ENCODE data around the gene BPIFB6. TPM values are rescaled to one million over a fixed set of nuclear protein-coding genes. Genes with fewer than 3 reads are reported as not detected.
A peak's percentile ranks its signal among the peaks of the same experiment; 100 is the strongest.

Gene BPIFB6
- total RNA-seq, 1 donor from 2014 or later, result not detected

DNA sequence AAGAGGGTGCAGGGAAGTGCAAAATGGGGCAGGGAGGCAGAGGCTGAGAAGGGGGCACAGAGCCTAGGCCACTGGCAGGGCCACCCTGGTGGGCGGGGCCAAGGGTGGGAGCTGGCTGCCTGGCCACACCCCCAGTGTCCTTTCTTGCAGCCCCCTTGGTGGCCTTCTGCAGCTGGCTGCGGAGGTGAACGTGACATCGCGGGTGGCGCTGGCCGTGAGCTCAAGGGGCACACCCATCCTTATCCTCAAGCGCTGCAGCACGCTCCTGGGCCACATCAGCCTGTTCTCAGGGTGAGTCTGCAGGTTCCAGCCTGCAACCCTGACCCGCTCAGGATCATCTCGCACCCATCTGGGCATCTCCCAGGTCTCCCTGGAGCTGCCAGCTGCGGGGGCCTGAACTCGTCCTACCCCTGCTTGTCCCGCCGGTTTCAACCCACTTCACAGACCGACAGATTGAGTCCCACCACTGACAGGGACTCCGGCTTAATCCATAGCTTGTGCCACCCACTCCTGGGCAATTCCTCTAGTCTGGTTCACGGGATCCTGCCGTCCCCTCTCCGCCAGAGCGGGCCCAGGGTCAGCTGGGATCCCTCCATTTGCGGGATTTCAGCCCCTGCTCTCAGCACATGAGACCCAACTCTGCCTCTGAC is 28.4 kb downstream of the BPIFB6 start:
- no peak for DNase-seq (ENCODE audit: low read depth in 2 of 2)

DNA sequence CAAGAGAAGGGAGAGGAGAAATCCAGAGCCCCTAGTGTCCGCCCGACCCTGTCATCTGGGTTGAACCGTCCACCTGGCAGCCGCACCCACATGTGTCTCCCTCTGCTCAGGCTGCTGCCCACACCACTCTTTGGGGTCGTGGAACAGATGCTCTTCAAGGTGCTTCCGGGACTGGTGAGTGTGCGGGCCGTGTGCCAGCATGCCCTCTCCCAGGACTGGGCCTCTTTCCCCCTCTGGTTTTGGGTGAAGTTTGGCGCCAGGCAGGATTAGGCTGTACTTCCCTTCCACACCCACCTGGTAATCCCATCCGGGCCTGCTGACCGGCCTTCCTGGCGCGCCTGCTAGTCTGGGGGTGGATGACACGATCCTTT is 30.2 kb downstream of the BPIFB6 start:
- DNase-seq (ENCODE audit: low read depth in 2 of 2), result peak; percentile 3 to 9

DNA sequence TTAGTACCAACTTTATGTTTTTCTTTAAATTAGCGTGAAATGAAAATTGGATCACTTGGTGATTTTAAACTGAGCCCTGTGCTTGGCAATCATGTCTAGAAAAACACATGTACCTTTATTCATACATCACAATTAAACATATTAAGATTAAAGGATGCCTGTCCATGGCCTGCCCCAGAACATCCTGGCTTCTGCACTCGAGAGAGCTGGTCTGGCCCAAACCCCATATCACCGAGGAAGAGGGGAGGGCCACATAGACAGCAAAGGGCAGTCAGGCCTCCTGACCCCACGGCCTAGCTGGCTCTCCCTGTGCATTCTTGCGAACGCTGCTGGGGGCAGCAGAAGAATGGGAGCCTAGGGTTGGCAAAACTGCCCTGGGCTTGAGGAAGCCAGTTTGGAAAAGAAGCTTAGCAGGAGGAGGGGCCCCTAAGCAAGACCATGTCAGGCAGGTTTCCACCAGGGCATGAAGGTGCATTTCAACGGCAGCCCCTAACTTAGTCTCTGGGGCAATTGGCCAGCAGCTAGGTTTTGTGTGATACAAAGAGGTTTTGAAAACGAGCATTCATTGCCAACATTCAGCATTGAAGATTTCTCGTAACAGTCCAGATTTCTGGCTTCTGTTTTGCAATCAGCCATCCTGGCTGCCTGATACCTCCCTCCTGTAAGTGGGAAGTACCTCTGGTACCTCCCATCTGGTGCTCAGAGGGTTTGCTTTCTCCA is 30.8 kb downstream of the BPIFB6 start:
- no peak for DNase-seq (ENCODE audit: low read depth in 2 of 2)

DNA sequence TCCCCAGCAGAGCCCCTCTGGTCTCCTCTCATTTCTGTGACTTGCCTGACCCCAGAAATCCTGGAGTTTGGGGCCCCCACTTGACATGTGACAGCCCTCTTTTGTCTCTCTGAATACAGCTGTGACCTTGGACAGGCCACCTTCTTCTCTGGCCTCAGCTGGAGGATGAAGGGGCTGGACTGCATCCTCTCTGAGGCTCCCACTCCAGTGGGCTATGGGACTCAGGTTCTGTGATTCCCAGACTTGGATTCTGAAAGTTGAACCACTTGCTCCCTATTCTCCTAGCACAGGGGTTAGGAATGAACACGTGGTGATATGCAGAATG is 31.3 kb downstream of the BPIFB6 start:
- DNase-seq (ENCODE audit: low read depth in 2 of 2), result no peak

DNA sequence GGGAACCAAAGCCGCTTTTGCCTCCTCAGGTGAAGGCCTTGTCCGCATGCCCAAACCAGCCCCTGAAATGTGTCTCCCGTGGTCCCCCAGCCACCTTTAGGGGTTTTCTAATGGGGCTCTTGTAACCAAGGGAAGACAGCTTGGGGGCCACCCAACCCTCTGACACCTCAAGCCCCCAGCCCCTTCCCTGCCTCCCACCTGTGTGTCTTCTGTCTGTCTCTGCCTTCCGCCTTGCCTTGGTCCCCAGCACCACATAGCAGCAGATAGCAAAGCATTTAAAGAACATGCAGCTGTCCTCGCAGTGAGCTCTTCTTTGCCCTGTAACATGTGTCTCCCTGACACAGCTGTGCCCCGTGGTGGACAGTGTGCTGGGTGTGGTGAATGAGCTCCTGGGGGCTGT is 31.8 kb downstream of the BPIFB6 start:
- no peak for DNase-seq (ENCODE audit: low read depth in 2 of 2)

DNA sequence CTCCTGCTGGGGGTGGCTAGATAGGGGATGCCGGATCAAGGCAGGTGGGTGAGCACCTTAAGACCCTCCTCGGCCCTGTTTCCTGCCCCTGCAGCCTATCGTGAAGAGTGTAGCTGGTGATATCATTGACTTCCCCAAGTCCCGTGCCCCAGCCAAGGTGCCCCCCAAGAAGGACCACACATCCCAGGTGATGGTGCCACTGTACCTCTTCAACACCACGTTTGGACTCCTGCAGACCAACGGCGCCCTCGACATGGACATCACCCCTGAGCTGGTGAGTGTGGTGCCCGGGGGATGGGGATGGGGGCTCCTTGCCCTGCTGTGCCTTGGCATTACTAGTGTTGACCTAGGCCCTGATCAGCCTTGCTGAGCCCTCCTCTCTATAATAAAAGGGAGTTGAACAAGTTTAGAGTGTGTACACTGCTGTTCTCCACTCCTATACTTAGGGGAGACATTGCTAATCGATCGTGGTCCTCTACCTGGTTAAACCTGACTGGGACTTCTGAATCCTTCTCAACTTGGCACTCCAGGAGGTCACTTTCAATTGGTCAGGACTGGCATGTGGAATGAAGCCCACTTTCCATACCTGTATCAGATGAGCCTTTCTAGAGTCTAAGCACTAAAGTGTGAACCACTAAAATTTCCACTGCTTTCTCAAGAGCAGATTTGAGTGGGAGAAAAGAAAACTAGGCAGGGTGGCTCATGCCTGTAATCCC is 33.3 kb downstream of the BPIFB6 start:
- no peak for DNase-seq (ENCODE audit: low read depth in 2 of 2)

DNA sequence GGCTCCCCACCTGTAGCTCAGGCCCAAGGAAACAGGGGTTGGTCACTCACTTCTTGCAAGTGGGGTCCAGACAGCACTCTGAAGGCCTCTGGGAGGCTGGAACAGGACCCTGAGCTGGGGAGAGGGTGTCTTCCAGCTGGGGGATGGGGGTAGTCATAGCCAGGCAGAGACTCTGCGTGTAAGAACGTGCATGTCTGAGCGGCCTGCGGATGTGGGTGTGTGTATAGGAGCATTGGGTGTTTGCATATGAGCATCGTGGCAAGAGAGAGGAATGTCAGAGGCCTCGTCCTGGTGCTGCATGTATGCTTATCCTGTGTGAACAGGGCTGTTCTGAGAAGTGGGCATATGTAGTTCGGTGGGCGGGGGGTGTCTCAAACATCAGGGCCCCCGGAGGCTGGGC is 34.3 kb downstream of the BPIFB6 start:
- DNase-seq (ENCODE audit: low read depth in 2 of 2), result no peak

DNA sequence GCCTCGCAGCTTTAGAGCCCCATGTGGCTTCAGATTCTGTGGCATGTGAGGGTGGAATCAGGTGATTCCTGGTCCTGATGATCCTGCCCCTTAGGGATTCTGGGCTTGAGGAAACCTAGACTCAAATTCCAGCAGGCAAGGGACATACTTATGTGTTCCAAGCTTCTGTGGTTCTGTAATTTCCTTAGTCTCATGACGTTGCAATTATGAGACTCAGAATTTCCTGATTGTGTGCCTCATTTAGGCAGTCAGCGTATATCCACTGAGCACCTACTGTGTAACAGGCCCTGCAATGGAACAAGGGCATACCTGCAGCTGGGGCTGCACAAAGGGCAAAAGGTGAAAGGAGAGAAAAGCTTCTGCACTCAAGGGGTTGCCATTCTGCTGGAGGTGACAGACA is 36.4 kb downstream of the BPIFB6 start:
- no peak for DNase-seq (ENCODE audit: low read depth in 2 of 2)

DNA sequence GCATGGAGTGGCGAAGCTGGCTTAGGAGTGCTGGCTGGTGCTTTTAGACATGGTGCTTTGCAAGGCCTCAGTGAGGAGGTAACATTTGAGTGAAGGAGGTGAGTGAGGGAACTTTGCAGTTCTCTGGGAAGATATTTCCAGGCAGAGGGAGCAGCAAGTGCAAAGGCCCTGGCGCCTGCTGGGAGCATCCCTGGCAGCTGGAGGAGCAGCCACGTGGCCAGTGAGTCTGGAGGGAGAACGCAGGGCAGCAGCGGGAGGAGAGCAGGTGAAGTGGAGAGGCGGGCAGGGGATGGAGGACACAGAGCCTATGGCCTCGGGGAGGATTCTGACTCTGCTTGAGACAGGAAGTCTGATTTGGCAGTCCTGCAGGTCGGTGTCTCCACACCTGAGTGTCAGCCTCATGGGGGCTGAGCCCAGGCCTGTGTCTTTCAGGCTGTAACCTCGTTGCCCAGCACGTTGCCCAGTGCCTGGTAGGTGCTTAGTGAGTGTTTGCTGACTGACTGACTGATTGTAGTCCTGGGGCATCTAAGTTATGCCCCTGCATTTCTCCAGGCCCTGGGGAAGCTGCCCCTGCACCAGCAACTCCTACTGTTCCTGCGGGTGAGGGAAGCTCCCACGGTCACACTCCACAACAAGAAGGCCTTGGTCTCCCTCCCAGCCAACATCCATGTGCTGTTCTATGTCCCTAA is 36.9 kb downstream of the BPIFB6 start:
- DNase-seq (ENCODE audit: low read depth in 2 of 2), result no peak

DNA sequence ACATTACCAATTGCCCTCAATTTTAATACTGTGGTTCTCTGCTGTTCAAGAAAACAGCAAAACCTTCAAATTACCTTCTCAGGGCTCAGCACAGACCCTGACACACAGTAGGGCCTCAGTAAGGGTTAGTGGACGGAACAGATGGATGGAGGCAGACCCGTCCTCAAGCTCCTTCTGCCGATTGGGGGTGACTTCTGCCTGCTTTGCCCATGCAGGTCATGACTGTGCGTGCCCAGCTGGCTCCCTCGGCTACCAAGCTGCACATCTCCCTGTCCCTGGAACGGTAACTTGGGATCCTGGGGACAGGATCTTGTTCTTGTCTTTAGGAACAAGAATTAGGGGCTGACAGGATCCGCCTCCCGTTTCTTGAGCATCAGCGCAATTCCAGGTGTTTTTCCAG is 38.2 kb downstream of the BPIFB6 start:
- DNase-seq (ENCODE audit: low read depth in 2 of 2), result no peak

DNA sequence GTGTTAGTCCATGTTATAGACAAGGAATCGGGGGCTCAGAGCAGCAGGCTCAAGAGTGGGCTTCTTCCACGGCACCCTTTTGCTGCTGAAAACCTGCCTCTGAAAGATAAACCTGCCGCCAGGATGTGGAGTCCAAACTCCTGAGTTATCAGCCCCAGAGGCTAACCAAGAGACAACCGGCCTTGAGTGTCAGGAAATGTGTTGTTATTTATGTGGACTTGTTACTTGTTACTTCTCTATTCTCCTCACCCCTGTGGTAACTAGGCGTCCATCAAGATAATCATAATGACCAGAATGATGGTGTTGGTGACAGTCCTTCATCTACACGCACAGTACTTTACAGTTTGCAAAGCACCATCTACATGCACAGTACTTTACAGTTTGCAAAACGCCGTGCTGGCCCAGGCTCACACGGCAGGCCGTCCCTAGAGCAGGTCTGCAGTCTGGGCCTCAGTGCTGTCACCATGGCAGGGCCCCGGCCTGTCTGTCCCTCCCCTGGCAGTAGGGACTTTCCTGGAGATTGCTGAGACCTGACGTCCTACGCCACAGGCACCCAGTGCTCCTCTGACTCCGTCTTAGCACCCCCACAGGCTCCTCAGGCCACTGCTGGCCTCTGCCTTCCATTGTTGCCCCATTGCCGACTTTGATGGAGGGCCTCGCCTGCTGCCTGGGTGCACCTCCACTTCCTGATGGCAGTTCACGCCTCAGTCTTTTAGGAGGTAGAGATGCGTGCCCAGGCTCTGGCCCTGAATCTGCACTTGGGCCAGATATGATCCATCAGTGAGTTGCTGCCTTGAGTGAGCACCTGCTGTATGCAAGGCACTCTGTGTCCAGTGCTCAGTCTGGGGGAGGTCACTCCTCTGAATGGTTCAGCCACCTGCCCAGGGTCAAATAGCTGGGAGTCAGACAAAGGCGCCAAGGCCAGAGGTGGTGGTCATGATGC is 38.9 kb downstream of the BPIFB6 start:
- DNase-seq (ENCODE audit: low read depth in 2 of 2), result no peak

DNA sequence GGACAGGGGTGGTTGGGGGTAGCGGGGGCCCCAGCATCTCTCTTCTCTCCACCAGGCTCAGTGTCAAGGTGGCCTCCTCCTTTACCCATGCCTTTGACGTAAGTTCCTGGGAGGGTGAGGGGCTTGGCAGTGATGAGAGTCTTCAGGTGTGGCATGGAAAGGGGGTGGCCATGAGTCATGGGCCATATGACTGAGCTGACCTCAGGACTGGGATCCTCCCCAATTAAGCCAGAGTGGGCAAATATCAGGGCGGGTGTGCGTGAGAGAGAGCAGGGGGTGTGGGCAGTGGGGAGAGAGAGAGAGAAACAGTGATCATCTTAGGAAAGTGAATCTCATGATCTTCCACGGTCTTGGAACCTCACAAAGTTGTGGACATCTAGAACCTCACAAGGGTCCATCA is 39.8 kb downstream of the BPIFB6 start:
- DNase-seq (ENCODE audit: low read depth in 2 of 2), result no peak

DNA sequence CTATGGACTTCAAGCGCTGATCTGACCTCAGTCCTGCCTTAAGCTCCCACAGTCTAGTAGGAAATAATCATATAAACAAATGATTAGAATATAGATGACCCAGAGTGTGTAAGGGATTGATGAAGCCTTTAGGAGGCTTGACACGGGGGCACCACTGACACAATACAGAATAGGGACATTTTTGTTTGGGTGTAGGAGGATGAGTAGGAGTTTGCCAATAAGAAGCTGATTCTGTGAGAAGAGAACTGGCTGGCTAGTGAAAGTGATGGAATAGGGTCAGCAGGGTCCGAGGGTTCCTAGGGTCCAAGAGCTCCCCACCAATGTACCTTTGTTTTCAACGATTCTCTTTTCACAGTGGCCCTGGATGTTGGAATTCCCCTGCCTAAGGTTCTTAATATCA is 40.9 kb downstream of the BPIFB6 start:
- DNase-seq (ENCODE audit: low read depth in 2 of 2), result no peak

DNA sequence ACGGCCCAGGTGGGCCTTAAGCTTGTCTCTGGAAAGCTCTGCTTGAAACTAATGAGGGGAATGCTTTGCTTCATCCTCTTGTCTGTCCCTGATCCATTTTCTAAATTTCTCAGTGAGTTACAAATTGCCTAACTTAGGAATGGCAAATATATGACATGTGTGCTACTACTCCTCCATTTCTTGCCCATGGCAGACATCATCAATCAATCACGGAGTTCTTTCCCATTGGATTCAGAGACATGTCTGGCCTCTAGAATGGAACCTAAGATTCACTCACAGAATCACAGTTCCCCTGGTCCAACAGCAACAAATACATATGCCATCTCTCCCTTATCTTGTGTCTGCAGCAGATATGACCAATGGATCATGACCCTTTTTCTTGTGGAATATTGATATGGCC is 41.4 kb downstream of the BPIFB6 start:
- no peak for DNase-seq (ENCODE audit: low read depth in 2 of 2)

DNA sequence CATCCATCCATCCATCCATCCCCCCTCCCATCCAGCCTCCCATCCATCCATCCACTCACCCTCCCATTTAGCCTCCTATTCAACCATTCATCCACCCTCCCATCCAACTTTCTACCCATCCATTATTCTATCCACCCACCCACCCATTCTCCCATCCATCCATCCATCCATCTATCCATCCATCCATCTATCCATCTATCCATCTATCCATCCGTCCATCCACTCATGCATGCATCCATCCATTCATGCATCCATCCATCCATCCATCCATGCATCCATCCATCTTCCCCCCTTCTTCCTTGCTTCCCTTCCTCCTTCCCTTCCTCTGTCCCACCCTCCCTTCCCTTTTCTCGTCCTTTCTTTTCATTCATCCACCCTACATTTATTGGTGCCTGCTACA is 43.2 kb downstream of the BPIFB6 start:
- DNase-seq (ENCODE audit: low read depth in 2 of 2), result no peak

DNA sequence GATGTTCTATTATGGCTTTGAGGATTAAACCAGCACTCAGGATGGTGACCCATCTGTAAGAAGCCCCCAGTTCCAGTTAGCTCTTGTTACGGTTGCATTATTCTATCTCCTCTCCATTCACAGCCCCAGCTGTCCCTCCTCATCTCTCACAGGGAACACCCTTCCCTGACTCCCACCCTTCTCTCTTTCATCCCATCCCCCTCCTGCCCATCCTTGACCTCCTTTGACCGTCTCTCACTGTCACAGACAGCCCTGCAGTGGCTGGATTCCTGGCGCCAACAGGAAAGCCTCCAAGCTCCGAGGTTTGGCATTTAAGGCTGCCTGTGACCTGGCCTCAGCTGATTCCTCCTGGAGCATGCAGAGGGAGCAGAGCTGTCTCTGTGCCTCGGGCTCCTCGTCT is 43.8 kb downstream of the BPIFB6 start:
- DNase-seq (ENCODE audit: low read depth in 2 of 2), result no peak

DNA sequence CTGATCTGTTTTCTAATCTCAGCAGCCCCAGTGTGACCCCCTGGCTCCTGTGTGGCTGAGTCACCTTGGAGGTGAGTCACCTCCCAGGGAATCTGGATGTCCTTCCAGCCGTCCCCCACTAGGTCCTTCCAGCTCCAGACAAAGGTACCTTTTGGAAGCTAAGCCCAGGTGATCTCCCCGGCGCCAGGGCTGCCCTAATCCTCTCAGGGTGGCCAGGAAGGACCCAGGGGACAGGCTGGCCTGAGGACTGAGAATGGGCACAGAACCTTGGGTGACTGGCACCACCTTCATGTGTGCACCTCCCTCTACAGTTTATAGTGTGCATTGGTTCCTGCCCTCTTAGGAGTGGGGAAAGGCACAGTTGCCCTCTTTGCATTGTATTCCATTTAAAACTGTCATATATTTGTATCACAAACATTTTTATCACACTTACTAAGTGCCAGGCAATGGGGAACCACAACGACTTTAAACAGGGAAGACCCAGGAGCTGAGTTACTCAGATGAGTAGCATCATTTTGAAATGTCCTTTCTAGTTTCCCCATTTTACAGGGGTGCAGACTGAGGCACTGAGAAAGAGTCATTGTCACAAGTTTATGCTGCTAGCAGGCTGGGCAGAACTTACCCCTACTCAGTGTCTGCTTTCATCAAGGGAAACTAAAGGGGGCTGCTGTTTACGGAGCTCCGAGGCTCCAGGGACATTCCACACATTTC is 45.4 kb downstream of the BPIFB6 start:
- DNase-seq (ENCODE audit: low read depth in 2 of 2), result peak in 1 of 2 donors; percentile 4

DNA sequence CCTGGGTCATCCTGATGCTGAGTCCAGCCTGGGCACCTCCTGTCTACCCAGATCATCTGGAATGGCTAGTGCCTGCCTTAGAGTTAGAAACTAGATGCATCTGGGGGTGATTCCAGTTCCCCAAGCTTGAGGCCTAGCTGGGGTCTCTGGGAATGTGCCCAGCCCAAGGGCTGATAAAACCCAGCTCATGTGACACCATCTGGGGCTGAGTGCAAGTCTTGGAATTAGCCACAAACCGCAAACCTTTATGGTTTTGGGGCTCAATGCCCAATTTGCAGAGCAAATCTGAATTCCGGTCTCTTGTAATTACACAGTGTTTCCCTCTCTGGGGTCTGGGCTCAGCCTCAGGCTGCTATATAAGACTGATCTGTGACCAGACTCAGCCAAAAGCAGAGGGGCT is 47.8 kb downstream of the BPIFB6 start, which contains the start of gene BPIFB4:
BPIFB4 (plus strand) TSS at position 385 of the 400 bp plus-strand sequence. CDS start 1,884 bp downstream, outside the sequence.
- no peak for DNase-seq (ENCODE audit: low read depth in 2 of 2)

DNA sequence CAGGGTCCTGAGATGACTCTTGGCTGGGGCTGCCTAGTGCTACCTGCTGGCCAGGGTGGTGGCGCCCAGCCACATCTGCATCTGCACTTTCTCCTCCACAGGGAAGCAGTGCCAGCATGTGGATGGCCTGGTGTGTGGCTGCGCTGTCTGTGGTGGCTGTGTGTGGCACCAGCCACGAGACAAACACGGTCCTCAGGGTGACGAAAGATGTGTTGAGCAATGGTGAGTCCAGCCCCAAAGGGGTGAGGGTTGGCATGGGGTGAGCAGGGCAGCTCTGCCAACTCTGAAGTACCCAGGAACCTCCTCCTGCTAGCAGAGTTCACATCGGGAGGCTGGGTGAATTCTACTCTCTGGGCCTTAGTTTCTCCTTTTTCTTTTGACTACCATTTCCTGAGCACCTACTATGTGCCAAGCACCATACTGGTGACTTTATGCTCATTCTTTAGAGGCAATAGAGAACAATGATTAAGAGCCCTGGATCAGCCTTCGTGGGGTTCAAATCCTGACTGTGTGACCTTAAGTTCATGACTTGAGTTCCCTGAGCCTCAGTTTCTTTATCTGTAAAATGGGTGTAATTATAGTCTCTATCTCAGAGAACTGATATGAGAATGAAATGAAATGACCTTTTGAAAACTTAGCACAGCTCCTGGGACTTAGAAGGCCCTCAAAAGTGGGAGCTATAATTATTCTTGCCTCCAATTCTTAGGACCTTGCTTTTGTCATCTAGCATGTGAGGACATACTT is 50.1 kb downstream of the BPIFB6 start:
- no peak for DNase-seq (ENCODE audit: low read depth in 2 of 2)

DNA sequence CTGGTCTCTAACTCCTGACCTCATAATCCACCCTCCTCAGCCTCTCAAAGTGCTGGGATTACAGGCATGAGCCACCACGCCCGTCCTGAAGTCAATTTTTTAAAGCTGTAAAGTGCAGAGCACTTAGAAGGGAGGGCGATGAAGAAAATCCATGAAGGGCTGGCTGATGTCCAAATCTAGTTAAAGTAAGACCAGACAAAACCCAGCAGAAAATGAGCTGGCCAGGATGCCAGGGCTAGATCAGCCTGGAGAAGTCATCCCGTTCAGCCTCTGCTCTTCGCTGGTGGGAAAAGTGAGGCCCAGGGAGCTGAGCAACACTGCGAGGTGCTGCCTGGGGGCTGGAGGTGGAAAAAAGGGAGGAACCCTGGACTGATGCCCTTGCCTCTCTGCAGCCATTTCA is 51.1 kb downstream of the BPIFB6 start:
- DNase-seq (ENCODE audit: low read depth in 2 of 2), result no peak
